GM12874 (cell line): ENCODE results near the gene ANK3.

Source experiments
- CTCF ChIP-seq: IDR thresholded peaks from 2 replicates; pipeline ENCODE4 v1.5.1; 2011; ENCODE audit warnings: low read depth, mild to moderate bottlenecking, control low read depth, low read length, moderate library complexity; ENCODE audit not compliant: insufficient read depth

ANK3 gene

GRCh38 chr10:59985639-59986038 lies 404.0 kb downstream of the ANK3 start:
- TF ChIP-seq CTCF: no peak

DNA sequence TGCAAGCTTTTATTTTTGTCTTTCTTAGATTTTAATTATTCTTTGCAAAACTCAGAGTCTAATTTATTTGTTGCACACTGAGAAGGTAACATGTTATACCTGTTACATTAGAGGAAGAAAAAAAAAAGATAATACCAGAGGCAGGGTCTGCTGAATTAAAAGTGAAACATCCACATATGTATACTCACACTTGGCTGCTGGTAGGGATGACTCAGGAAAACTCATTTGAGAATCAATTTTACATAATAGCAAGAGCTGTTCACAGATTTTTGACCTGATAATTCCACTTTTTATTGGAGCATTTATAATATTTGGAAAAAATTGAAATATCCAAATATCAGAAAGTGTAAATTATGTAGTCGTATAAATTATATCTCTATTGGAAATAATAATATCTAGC lies 405.3 kb downstream of the ANK3 start:
- TF ChIP-seq CTCF: no peak

DNA sequence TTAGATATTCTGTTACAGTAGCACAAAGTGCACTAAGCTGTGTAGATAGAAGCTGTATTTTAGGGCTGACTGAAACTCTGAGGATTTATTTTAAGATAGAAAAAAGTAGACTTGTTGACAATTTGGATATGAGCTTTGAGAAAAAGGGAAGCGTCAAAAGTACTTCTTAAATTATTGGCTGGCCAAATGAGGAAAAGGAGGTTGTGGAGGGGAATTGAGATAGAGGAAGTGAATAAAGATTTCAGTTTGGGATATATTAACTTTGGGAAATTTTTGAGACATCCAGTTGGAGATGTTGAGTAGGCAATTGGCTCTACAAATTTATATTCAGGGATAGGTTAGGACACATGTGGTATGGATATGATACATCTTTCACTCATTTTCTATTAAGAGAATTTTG lies 409.3 kb downstream of the ANK3 start:
- TF ChIP-seq CTCF: no peak

- no peak for TF ChIP-seq CTCF
Measured at GRCh38 chr10:59977486-59977885, 412.2 kb downstream of the ANK3 start.

DNA sequence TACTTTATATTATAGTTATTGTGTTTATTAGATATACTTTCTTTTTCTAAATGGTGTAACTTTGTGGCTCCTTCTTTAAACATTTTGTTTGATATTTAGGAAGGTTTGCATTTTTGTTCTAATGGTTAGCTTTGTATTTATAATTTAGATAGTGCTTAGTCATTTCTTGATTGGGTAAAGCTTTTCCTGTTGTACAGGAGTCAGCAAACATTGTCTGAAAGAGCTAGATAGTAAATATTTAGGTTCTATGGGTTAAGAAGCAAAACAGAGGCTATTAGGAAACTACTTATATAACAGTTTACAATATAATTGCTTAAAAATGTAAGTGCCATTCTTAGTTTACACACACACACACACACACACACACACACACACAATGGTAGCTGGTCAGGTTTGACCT lies 412.8 kb downstream of the ANK3 start:
- TF ChIP-seq CTCF: no peak
